HS-5 (cell line): Measurements from ENCODE around the gene PIK3R2.
"Not testable (repeated sequence)": the region's sequence is repeated elsewhere in the genome, so short reads cannot be mapped to it uniquely, and the experiment has no call there.

Experiments
- DNase-seq: peaks from one replicate; pipeline ENCODE4 v3.0.0-alpha.2; 2012; ENCODE audit warnings: low read depth

PIK3R2 gene

DNA sequence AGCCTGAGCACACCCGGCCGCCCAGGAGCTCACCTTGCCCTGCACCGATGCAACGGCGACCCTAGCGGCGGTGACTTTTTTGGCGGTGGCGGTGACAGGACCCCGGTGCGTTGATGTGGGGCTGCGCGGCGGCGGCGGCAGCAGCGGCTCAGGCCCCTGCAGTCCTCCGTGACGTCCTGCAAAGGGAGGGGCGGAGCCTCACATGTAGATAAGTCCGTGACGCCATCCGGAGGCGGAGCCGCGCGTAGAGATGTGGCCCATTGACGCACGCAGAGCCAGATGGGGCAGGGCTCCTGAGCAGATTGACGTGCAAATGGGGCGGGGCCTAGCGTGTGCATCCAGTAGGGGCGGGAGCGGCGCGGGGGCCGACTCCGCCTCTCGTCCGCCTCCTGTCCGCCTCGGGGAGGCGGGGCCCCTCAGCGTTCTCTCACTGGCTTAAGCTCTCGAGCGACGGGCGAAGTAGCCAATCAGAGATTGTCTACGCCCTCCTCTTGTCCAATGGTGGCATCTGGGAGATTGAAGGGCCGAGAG is 51.0 kb downstream of the PIK3R2 start, which contains the start of gene RAB3A:
RAB3A (minus strand) TSS at position 180 of the 531 bp plus-strand sequence. CDS start 1,302 bp downstream, outside the sequence.
- DNase-seq: peak; percentile 98

DNA sequence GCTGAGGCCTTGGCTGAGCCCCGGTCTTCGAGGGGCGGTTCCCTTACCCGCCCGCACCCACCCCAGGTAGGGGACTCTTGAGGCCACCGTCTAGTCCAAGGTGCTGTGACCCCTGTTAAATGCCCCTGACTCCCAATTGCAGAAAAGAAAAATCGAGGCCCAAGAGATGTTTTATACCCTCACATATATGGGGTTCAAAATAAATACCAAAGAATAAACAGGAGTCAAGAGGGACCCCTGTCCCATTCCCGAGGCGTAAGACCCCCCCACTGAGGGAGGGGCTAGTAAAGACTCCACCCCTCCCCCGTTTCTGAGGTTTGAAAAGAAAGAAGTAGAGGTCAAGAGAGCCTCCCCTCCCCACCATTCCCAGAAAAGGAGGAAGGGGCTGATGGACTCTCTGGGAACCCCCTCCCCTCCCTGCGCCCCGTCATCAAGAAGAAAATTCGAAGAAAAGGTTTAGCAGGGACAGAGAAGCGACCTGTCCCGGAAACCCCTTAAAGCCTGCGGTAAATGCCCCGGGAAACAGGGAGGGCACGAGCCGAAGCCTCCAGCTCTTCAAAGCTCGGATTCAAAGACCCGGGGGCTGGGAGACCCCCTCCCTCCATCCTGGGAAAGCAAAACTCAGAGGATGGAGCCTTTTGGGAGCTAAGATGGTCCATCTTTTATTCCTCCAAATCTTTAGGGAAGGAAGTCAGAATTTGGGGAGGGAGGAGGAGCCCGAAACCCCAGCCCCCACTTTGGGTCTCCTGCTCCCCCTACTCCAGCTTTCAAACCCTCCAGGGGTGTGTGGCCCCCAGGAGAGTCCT is 51.6 kb downstream of the PIK3R2 start:
- no peak for DNase-seq

DNA sequence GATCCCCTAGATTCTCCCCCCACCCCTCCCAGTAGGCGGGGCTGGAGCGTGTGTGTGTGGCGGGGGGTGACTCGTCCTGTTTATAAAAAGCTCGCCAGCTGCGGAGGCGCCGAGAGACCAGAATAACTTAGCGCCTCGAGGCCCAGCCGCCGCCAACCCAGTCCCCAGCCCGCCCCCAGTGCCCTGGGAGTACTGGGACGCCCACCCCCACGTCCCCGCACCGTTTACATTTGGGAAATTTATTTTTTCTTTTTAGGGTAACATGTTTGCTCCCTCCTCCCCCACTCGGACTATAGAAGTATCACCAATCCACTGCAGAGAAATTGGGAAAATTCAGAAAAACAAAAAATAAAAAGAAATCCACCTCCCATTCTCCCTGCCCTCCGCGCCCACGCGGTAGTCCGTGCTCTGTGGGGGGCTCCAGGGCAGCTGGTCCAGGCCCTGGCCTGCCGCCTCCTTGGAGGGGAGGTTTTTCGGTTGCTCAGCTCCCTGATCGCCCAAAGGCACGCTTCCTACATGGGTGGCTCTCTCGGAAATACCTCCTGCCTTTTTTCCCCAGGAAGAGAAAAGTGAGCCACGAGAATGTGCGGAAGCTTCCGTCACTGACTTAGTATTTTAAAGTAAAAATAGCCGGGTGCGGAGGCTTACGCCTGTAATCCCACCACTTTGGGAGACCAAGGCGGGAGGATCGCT is 52.4 kb downstream of the PIK3R2 start:
- no peak for DNase-seq

DNA sequence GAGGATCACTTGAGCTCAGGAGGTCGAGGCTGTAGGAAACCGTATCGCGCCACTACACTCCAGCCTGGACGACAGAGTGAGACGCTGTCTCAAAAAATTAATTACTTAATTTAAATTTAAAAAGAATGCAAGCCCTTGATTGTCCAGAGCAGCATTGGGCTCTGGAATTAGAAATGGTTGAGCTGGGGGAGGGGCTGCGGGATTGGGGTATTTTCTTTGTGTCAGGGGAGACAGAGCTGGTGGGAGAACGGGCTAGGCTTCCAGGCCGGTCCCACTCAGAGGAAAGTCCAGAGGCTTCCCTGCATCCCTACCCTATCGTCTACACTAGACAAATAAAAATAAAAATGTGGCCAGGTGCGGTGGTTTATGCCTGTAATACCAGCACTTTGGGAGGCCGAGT is 53.1 kb downstream of the PIK3R2 start:
- DNase-seq: no peak

DNA sequence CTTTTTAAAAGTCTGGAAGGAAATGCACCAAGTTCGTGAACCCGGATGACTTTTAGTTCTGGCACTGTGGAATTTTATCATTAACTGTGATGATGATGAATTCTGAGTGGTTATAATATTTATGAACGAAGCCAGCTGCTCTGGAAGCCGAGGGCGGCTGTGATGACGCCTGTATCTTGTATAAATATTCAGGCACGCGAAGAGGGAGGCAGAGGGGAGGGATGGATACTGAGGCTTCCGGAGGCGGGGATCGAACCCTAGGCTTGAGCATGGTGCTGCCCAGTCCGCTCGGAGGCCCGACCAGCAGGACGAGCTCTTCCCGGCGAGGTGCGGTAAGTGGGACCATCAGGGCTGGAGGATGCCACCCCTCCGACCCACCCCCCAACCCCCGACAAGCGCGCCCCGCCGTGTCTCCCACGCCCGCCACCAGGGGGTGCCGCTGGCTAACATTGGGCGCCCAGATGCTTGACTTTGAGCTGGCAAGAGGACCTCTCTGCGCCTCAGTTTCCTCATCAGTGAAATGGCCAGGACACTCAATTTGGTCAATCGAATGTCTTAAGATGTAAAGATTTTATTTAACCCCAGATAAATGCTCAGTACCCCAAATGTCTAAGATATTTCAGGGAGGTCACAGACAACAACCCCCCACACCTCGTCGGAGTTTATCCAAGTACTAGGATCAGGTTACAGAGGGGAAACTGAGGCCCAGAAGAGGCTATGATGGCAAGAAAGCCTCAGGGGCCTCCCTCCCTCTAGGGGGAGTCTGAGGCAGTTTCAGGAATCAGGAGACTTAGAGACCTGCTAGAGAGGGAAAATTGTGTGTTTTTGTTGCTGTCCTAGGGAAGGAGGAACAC is 55.4 kb downstream of the PIK3R2 start:
- DNase-seq: peak; percentile 34

DNA sequence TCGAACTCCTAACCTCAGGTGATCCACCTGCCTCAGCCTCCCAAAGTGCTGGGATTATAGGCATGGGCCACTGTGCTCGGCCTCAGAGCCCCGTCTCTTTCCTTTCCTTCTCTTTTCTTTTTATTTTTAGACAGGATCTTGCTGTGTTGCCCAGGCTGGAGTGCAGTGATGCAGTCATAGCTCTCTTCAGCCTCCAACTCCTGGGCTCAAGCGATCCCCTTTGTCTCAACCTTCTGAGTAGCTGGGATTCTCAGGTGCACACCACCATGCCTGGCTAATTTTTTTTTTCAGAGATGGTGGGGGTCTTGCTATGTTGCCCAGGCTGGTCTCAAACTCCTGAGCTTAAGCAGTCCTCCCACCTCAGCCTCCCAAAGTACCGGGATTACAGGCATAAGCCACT is 56.9 kb downstream of the PIK3R2 start:
- not testable (repeated sequence) for DNase-seq

DNA sequence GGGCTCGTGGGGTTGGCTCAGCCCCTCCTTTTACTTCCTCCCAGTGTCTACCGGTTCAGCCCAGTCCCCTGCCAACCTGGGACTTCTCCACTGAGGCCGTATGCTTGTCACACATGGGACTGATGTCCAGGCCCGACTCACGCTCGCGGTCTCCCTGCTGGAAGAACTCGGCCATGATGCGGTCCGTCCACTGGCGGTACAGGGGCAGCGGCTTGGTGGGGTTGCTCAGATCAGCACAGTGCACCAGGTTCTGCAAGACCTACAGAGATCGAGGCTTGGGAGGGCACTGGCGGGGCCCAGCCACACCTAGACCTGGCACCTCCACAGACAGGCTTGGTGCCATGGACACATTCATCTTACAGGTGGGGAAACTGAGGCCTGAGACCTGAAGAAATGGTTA is 58.7 kb downstream of the PIK3R2 start:
- DNase-seq: no peak

DNA sequence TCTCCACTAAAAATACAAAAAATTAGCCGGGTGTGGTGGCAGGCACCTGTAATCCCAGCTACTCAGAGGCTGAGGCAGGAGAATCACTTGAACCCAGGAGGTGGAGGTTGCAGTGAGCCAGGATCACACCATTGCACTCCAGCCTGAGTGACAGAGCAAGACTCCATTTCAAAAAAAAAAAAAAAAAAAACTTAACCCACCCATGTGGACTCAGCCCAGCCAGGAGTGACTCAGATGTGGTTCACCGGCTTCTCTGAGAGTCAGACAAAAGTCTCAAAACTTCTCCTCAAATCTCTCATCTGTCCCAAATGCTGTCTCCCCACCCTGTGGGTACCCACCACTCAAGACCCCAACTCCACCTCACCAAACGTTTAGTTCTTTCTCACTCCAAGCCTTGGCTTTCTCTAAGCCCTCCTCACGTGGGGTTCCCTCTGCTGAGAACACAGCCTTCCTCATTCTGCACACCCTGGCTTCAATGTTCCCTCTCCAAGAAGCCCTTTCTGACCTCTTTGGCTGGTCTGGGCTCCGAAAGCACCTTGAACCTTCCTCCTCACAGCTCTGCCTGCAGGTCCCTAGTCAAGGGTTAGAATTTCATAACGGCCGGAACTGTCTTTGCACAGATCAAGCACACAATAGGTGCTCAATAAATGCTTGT is 61.9 kb downstream of the PIK3R2 start:
- no peak for DNase-seq

DNA sequence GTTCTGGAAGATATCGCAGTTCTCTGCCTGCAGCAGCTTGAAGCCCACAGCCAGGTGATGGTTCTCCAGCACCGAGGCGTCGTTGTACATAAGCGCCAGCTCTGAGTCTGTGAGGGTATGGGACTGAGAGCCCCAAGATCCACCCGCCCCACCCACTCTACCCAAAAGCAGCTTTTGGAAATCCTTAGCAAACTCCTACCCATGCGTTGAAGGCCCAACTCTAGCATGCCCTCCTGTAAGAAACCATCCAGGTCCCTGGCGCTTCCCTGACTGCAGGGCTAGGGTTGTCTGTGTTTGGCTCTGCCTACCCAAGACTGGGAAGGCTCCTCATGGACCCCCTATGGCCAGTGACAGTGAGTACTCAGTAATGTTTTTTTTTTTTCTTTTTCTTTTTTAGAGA is 63.8 kb downstream of the PIK3R2 start:
- DNase-seq: no peak

DNA sequence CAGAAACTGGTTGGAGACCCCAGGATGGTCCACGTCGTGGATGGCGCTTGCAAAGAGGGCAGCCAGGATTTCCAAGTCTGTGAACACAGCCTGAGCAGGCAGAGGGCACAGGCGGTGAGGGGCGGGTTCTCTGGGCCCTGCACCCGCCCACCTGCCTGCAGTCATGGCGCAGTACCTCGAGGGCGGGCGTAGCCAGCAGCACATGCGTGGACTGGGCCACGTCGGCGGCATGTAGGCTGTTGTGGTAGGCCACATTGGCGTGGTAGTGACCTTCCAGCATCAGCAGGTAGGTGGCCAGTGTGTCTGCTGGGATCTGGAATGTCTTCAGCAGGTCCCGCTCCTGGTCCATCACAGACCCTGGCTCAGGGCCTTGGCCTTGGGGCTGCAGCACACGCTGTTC is 65.2 kb downstream of the PIK3R2 start:
- DNase-seq: no peak

DNA sequence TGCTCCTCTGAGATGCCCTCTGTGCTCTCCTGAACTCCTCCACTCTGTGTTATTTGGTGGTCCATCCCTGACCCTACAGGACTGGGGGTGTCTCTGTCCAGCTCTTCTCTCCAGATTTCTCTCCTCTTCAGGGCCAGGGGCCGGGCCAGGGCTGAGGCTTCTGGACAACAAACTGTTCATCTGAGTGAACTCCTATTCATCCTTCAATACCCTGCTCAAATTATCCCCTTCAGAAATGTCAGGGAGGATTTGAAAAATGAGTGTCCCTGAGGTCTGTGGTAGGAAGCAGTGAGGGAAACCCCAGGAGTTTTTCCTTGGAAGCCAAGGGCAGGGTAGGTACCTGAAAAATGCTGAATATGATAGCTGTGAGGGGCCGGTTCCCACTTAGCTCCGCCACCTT is 65.6 kb downstream of the PIK3R2 start:
- DNase-seq: no peak
